Non-pigmented ciliary epithelial cell (primary cell): ENCODE results near the gene TNFRSF1A.

Experiments
- DNase-seq: peaks from one replicate; pipeline ENCODE4 v3.0.0-alpha.2; 2010; ENCODE audit warnings: low read depth

The TNFRSF1A gene

DNA sequence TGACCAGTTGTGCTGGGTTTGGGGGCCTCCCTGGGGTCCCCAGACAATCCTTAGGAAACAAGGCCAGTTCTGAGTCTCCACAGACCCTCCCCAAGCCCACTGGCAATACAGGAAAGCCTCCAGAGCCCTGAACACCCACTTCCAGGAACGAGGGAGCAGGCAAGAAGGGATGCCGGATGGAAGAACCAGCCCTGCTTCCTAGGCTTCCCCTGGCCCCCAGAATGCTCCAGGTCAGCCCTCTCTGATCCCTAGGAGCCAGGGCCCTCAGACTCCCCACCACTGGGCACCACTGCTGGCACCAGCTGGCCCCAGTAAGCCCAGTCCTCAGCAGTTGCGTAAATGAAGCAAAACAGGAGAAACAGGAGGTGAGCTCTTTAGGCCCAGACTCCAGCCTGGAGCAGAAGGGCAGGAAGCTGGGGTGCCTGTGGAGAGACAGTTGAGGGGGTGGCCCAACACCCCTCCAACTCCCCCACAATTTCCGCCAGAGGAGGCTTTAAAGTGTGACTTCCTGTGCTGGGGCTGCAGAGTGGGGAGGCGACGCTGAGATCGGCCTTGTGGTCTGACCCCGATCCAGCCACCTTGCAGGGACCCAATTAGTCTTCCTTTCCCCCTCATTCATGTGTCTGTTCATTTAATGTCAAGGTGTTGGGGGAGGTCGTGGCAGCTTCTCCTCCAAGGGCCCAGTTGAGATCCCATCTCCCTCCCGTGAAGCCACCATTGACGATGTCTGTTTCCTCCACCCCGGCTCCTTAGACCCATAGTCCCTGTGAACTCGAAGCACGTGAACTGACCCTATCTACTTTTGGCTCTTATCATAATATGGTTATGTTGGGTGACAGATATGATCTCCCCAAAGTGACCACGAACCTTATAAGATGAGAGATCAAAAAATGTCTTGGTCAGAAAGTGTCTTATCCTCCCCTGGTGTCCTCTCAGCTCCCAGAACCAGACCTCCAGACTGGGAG lies 4.7 kb downstream of the TNFRSF1A start:
- no peak for DNase-seq

GRCh38 chr12:6336079-6336888 lies 5.6 kb downstream of the TNFRSF1A start:
- DNase-seq = peak; percentile 99

DNA sequence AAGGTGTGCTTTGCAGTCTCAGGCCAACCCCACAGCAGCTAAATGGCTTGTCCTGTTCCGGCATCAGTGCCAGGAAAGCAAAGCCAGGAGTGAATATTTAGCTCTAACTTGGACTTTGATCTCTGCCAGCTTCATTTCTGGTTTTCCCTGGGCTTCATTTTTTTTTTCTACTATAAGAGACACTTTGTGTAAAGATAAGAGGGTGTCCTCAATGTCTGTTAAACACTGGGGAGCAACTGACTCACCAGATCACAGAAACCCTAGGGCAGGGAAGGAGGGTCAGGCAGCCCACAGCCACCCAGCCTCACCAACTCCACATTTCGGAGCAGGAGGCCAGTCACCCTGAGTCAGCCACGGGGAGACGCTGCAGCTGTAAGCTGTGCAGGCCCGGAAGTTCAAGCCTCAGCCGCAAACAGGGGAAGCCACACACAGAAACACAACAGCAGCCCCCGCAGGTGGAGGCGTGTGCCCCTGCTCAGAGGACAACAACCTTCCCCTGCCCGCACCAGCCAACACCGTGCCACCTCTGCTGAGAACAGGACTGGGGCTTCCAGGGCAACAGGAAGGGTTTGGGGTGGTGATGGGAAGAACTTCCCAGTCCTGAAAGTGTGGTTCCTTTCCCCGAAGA lies 6.3 kb downstream of the TNFRSF1A start:
- peak; percentile 60 for DNase-seq

GRCh38 chr12:6334940-6335450 lies 6.9 kb downstream of the TNFRSF1A start:
- no peak for DNase-seq

DNA sequence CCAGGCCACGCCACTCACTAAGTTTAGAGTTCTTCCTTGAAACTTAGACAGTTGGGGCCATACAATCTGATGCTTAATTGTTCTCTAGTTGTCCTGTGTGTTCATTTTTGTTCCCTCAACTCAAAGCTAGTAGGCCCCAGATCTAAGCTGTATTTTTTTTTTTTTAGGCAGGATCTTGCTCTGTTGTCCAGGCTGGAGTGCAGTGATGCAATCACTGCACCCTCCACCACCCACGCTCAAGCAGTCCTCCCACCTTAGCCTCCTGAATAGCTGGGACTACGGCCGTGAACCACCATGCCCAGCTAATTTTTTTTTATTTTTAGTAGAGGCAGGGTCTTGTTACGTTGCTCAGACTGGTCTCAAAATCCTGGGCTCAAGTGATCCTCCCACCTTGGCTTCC lies 7.5 kb downstream of the TNFRSF1A start:
- DNase-seq = no peak

- peak; percentile 76 for DNase-seq
Observed at GRCh38 chr12:6333566-6333965, 8.3 kb downstream of the TNFRSF1A start.

- no peak for DNase-seq
Observed at GRCh38 chr12:6333029-6333428, 8.8 kb downstream of the TNFRSF1A start.

GRCh38 chr12:6332459-6332858 lies 9.4 kb downstream of the TNFRSF1A start:
- DNase-seq = peak; percentile 67

- no peak for DNase-seq
Observed at GRCh38 chr12:6330999-6331714, 10.7 kb downstream of the TNFRSF1A start.

GRCh38 chr12:6330192-6330591 lies 11.7 kb downstream of the TNFRSF1A start:
- DNase-seq = no peak

DNA sequence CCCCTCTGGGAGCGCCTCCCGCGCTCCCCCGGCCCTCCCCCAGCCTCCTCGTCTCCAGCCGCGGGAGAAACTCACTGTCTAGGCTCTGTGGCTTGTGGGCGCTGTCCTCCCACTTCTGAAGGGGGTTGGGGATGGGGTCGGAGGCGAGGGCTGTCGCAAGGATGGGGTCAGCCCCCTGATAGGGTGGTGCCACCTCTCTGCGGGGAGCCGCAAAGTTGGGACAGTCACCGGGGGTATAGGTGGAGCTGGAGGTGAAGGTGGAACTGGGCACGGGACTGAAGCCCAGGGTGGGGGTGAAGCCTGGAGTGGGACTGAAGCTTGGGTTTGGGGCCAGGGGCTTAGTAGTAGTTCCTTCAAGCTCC lies 12.2 kb downstream of the TNFRSF1A start:
- no peak for DNase-seq

- no peak for DNase-seq
Observed at GRCh38 chr12:6328945-6329702, 12.8 kb downstream of the TNFRSF1A start.

- DNase-seq = no peak
Observed at GRCh38 chr12:6328045-6328779, 13.7 kb downstream of the TNFRSF1A start.

GRCh38 chr12:6327229-6328041 lies 14.4 kb downstream of the TNFRSF1A start:
- DNase-seq = no peak

GRCh38 chr12:6326316-6327228 lies 15.3 kb downstream of the TNFRSF1A start:
- DNase-seq = no peak

DNA sequence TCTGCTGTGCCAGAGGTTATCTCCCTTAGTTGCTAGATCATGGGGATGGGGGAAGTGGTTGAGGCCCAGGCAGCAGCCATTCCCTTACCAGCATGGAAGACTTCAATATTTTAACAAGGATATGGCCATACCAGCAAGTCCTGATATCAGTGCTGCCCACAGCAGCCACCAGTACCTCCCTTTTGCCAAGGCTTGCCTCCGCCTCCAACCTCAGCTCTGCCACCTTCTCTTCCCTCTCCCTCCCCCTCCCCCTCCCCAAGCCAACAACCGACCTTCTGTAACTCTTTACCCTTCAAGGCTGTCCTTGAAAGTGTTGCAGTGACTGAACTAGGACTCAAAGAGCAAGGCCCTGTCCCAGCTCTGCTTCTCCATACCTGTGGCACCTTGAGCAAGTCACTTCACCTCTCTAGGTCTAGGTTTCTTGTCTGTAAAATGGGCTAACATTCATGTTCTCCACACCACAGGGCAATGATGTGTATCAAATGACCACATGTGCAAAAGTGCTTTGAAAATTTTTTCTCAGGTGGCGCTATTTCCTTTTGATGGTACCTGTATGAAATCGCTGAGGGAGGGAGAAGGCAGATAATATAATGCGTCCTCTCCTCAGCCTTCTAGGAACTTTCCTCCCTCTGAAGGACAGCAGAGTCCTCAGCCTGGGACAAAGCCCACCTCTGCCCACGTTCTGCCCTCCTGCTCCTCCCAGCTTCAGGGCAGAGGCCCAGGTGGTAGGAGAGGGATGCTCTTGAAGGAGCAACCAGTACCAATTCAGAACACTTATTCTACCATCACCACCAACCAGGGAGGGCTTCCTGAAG lies 16.7 kb downstream of the TNFRSF1A start:
- DNase-seq = no peak

DNA sequence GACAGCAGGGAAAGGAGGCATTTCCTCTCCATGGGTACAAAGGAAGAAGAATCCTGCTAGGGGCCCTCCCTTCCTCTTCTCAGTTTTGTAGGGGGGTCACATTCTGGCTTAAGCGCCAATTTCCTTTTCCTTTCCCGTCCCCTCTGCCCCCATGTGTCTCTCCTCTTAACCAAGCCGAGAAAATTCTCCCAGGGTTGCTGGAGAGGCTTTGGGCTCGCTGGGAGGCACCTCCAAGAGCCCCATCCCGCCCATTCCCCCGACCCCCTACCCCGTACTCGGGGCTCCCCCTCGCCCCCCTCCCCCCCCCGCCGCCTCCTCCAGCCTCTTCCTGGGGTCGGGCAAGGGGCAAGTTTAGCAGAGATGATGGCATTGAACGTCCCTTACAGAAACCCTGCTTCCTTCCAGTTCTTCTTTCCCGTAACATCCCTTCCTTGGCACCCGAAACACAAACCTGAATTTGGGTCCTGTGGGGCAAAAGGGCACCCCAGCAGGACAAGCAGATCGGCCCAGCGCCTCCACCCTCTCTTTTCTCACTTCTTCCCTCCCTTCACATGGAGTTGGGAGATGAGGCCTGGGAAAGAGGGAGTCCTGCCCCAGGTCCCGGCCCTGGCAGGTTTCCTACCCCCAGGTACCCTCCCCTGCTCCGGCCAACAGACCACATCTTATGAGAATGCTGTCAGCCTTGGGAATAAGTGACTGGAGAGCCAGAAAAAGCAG lies 17.7 kb downstream of the TNFRSF1A start:
- no peak for DNase-seq
